GM19023 (cell line): ENCODE data around the gene PSMD3.
"Not testable (repeated sequence)": the region's sequence is repeated elsewhere in the genome, so short reads cannot be mapped to it uniquely, and the experiment has no call there.

Experiments used
- ATAC-seq: cut with Tn5 transposase; IDR thresholded peaks from one replicate; pipeline ENCODE4 v1.9.1; 2021; ENCODE audit warnings: mild to moderate bottlenecking, moderate library complexity; ENCODE audit not compliant: unreplicated experiment

PSMD3 gene

GRCh38 chr17:39980351-39981206, at the start of gene PSMD3:
Gene PSMD3 (plus strand): TSS chr17:39980807. CDS start chr17:39980971, 164 bp downstream.
- peak; percentile 90 for ATAC-seq

GRCh38 chr17:39933912-39934311, 46.7 kb upstream of the PSMD3 start:
- ATAC-seq, result no peak

DNA sequence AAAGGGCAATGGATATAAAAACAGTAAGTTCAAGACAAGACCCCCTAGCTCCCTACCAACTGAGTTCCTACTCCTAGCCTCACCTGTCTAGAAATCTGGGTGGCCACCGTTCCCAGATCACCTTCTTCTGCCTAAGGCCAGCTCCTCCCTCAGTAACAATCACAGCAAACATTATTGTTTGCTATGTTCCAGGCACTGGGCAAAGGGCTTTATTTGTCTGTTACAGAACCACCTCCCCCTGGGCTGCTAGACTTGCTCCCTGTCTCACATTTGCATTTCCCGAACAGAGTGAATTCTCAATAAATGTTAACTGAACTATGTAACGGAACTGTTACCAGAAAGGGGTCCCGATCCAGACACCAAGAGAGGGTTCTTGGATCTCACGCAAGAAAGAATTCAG, 46.3 kb upstream of the PSMD3 start:
- no peak for ATAC-seq

DNA sequence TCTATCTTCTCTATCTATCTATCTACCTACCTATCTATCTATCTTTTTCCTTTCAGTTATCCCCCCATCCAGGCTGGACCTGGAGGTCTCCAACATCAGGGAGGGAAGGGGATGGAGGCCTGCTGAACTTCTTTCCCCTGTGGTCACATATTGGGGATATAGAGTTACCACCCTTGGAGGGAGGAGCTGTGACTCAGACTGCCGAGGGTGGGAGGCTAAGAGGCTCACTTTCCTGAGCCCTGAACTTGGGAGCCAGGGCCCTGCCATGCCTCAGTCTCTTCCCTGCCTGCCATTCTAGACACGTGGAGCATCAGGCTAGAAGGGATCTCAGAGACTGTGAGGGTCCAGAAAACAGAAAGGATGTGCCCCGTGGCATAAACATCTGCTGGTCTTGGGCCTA, 44.7 kb upstream of the PSMD3 start:
- ATAC-seq, result no peak

GRCh38 chr17:39937447-39937846, 43.2 kb upstream of the PSMD3 start:
- ATAC-seq, result no peak

GRCh38 chr17:39938140-39938869, 42.3 kb upstream of the PSMD3 start:
- no peak for ATAC-seq

DNA sequence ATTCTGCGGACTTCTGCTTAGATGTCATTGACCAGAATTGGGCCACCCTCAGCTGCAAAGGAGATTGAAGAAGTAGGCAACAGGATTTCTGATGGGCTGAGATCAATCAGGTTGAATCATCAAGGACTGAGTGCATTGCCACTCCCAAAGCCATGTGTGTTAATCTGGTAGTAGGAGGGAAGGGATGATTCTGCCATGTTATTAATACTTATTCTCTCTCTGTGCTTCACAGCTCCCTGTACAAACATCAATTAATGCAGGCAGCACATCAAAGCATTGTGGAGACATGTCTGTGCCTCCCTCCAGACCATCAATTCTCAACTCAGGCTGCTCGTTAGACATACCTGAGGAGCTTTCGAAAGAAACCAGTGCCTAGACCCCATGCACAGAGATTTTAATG, 41.5 kb upstream of the PSMD3 start:
- ATAC-seq, result no peak

DNA sequence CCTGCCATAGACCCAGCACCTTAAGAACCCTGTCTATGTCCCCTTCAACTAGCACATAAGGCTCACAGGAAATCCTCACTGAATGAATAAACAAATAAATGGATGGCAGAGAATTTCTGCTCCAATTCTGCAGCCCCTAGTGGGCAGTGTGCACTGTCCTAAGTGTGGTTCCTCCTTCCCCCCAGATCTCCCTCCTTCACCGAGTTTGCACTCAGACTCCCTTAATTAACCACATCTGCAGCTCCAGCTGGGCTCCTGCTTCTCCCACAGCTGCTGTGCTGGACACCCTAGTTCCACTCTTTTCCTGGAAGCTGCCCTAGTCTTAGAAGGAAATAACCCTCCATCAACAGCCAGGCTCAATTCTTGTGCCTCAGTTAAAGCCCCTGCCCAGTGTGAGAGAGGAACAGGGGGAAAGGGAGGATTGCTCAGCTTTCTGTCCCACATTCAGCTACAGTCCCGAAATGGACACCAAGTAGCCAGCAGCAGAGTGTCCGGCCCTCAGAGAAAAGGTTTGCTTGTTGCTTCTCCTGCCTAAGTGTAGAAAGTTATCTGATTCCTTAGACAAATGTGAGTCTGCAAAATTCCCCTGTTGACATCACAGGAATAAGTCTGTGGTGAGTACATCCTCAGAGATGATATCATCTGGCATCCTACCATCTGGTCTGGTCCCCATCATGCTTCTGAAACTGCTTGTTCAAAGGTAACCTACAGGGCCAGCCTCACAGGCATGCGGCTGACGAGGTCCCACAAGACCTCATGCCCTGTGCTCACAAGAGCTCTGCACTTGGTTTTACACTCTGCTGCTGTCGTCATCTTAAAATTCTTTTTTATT, 40.8 kb upstream of the PSMD3 start:
- peak; percentile 62 for ATAC-seq

DNA sequence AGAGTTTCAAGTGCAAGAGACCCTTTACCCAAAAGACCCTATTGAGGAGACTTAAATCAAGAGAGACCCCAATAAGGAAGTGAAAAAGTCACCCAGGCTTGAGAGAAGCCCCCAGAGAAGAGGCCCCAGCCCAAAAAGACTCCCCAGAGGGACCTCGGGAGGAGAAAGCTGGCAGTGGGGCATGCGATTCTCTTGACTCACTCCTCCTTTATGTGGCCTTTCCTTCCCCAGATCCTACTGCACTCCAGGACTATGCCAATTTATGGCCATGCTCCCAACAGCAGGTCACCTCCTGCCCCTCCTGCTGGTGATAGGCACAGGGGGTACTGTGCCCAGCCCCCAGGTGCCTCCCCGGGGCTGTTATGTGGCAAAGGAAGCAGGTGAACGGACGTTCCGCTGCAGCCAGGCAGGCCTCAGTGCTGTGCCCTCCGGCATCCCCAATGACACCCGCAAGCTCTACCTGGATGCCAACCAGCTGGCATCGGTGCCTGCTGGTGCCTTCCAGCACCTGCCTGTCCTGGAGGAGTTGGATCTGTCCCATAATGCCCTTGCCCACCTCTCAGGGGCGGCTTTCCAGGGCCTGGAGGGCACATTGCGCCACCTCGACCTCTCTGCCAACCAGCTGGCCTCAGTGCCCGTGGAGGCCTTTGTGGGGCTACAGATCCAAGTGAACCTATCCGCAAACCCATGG, 36.8 kb upstream of the PSMD3 start:
- no peak for ATAC-seq

DNA sequence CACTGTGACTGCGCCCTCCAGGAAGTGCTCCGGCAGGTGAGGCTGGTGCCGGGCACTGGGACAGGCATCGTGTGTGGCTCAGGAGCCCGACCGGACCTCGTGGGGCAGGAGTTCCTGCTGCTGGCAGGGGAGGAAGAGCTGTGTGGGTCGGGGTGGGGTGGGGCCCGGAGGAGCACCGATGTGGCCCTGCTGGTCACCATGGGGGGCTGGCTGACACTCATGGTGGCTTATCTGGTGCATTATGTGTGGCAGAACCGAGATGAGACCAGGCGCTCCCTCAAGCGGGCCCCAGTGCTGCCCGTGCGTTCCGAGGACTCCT, 36.3 kb upstream of the PSMD3 start:
- ATAC-seq, result no peak

DNA sequence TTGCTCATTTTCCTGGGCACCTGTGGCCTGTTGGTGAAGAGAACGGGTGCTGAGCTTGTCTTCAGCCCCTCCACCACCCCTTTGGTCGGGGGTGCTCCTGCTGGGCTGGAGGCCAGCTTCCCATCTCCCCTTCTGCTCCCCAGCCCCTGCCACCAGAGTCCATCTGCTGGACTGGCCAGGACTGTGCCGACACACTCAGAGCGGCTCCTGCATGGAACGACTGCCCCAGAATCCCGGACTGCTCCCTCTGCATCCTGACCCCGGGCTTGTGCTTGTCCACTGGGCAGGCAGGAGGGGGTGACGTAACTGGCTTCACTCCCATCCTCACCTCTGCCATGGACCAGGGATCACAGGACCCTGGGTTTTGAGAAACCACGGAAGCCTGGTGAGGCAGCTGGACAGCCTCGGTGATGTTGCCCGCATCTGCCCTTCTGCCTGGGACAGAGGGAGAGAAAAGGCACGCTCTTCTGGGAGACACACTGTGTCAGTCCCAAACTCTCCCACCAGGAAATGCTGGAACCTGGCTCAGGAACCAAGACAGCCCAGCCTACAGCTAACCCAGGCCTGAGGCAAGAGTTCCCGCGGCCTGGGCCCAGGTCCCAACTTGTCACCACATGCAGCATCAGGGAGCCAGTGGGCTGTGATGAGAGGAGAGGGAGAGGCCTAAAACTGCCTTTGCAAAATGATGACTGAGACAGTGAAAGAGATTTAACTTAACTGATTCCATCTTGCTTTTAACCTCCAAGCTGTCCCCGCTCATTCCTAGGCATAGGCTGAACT, 33.9 kb upstream of the PSMD3 start:
- no peak for ATAC-seq

DNA sequence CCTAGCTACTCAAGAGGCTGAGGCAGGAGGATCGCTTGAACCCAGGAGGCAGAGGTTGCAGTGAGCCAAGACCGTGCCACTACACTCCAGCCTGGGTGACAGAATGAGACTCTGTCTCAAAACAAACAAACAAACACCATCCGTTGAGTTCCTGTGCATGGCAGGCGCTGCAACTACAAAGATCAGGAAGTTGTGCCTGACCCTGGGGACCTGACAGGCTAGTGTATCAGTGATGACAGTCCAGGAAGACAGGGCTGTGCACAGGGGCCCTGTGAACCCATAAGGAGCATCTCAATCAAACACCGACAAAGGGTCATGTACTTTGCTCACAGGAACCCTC, 32.1 kb upstream of the PSMD3 start:
- ATAC-seq, result not testable (repeated sequence)

DNA sequence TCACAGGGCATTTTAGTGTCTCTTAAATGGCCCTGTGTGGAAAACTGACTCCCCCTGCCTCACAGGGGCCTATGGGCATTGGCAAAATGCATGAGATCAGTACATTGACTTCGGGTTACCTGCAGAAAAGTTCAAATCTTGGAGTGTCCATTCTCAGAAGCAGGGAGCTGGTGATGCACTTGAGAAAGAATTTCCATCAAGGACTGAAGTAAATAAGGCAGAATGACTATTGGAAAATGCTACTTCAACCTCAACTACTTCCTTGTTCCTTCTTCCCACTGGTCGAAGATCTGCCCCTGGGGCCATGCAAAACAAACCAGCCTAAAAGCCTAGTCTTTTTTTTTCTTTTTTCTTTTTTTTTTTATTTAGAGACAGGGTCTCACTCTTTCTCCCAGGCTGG, 31.6 kb upstream of the PSMD3 start:
- ATAC-seq, result no peak

DNA sequence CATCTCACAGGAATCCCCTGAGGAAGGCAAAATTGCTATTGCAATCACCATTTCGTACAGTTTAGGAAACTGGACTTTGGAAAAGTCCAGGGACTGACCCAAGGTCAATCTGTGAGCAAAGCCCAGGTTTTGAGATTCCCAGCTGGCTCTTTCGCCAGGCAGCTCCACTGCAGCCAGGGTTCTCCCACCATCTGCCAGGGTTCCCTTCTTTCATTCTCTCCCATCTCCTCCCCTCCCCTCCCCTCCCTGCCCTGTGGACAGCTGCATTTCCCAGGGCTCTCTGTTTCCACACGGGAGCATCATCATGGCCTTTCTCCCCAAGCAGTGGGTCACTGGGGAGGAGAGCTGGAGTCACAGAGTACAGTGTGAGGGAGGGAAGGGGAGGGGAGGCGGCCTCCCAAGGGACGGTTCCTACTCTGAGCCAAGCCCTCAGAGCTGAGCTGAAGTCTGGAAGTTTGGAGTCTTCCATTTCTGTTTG, 29.7 kb upstream of the PSMD3 start:
- ATAC-seq, result no peak

DNA sequence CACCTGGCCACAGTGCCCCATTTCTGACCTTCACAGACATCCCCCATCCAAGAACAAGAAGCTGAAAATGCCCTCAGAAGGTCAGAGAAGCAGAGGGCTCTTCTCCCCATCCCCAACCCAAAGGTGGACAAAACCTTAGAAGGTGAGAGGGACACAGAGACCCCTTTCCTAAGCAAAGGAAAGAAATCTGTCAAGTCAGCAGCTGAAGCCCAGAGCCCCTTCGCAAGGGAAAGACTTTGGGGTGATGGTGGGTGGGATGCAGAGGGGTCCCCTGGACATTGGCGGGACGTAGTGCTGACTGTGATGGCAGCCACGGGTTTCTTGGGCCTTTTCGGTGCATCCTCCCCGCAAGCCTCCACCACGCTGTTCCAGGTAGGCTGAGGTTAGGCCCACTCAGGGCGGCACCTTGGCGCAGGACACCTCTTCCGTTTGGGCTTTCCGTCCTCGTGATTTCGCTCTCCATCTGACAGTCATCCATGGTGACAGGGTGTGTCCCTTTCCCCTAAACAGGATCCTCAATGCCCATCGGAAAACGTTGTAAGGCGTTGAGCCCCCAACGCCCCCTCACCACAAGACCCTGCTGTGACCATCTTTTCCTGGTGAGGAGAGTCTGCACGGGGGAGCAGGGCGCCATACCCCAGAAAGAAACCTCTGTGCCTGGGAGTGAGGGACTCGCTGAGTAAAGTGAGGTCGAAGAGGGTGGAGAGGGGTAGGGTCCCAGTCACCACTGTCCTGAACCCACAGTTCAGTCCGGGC, 28.5 kb upstream of the PSMD3 start:
- no peak for ATAC-seq

- ATAC-seq, result peak; percentile 74
These were observed 27.7 kb upstream of the PSMD3 start for GRCh38 chr17:39952680-39953470.

GRCh38 chr17:39953471-39953888, 27.1 kb upstream of the PSMD3 start:
- no peak for ATAC-seq

DNA sequence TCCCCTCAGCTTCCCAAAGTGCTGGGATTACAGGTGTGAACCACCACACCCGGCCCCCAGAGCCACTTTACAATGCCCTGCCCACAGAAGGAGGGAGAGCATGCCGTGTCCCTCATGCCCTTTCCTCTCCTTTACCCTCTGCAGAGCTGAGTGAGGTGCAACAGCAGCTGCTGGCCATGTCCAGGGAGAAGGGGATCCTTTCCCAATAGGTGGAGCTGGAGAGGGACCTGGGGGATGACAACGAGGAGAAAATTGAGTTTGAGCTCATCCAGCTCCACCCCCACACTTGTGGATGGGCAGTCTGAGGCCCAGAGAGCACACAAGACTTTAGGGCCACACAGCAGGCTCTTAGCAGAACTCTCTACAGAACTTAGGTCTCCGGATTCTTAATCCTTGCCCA, 25.7 kb upstream of the PSMD3 start:
- no peak for ATAC-seq
